SIG-M5 treated with dmso at 0.1 percent for 504 hours (cell line): ENCODE measurements around the gene RNU5B-1.

Experiments
- DNase-seq: peaks from one replicate; lab custom pipeline; 2025; ENCODE audit not compliant: unreplicated experiment; lab: John Stamatoyannopoulos, UW

Gene RNU5B-1

DNA sequence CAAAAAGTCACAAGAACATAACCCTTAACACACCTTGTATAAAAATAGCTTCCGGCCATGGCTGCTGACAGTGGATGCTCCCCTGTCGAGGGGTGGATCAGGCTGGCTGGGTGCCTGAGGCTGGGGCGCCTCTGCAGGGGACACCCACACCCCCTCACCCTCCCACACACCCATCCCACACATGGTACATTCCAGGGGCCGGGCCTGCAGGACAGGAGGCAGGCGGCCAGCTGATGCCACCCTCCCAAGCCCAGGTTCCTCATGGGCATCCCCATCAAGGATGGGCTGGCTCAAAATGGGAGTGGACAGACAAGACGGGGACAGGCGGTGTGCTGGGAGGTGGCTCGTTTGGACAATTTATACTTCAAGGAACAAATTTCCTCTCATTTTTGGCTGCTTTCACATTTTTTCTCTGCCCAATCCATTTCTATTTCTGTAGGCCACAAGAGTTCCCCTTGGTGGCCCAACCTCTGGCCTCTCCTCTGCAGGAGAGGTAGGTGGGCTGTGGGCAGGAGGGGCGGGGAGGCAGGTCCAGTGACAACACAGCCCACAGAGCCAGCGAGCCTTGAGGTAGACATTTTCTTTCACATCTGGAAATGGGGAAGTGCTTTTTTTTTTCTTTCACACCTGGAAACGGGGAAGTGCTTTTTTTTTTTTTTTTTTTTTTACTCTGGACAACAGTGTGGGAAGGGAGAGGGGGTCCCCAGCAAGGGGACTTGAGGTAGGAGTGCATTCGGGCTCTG is 23.3 kb downstream of the RNU5B-1 start:
- no peak for DNase-seq

DNA sequence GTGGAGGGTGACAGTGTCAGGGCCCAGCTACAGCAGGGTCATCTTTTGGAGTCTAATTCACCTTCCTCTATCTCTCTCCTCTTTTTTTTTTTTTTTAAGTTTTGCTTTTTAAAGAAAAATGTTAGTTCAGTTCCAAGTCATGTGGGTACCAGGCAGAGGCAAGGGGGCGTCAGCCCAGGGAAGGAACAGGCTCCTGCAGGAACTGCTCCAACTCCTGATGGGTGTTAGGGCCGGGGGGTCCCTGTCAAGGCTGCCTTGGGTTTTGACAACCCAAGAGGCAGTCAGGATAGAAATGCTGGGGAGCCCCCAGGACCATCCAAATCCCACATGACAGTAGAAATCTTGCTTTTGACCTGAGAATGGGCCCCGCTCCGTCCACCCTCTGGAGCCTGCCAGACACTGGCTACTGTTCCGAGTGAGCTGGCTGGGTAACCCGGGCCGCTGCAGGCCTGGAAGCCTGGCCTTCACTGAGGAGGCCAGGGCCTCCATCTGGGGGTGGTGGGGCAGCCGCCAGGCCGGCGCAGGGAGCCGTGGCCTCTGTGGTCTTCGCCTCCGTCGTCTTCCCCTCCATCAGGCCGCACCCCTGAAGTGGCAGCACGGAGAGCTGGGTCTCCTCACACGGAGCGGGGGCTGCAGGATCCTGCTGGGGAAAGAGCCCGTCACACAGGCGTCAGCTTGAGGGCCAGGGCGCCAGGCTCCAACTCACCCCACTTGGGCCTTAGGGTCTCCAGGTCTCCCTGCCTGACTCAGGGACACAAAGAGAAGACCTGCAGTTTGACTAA is 24.2 kb downstream of the RNU5B-1 start:
- DNase-seq = no peak

GRCh38 chr15:65329288-65329983 is 25.0 kb downstream of the RNU5B-1 start:
- DNase-seq = no peak

DNA sequence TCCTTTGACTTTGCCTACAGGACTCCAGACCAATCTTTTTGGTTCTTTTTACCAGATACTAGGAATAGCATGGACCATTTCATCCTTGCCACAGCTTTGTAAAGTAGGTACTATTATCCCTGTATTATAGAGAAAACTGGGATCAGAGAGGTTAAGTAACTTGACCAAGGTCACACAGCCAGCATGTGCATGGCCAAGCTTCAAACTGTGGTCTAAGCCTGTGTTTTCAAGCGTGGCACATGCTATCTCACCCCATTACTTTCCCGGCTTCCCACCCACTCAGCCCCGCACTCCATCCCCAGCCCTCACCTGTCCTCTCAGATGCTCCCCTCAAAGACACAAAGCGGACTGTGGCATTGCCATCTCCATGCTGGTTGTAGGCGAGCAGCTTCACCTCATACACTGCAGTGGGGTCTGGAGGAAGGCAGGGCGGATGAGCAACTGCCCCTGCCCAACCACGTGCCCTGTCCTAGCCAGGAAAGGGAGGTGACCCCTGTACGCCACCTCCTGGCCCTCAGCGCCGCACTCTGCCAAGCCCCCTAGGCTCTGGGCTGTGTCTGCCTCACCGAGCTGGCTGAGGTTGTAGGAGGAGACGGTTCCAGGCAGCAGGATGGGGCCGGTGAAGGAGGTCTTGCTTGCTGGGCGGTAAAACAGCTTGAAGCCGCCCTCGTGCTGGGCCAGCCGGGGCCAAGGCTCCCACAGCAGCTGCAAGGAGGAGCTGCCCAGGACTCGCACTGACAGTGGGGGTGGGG is 25.7 kb downstream of the RNU5B-1 start:
- DNase-seq = no peak

DNA sequence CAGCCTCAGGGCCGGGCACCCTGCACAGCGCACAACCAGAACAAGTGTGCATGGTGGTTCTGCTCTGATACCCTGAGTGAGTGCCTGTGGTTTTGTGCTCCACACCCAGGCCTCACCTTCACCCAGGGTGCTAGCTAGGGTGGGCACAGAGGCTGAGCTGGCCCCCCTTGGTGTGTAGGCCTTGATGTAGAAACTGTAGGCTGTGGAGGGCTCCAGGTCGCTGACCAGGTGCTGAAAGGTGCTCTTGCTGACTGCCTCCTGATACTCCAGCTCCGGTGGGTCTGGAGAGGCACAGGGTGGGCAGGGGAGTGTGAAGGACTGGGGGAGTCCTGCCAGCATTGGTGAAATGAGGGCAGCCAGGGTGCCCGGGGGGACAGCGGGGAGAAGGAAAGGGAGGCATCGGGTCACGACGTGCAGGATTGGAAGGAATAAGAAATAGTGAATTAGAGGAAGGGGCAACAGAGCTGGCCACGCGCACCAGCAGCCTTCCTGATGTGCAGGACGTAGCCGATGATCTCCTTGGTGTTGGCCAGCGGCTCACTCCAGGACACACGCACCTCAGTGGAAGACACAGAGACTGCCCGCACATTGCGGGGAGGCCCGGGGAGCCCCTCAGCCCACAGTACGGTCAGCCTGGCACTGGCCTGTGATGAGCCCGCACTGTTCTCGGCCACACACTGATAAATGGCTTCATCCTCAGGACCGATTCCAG is 26.6 kb downstream of the RNU5B-1 start:
- no peak for DNase-seq

GRCh38 chr15:65331811-65332210 is 27.3 kb downstream of the RNU5B-1 start:
- DNase-seq = no peak

GRCh38 chr15:65332391-65333147 is 28.1 kb downstream of the RNU5B-1 start:
- no peak for DNase-seq

- no peak for DNase-seq
Measured at GRCh38 chr15:65333148-65333820, 28.8 kb downstream of the RNU5B-1 start.

- no peak for DNase-seq
Measured at GRCh38 chr15:65333856-65334255, 29.4 kb downstream of the RNU5B-1 start.

- DNase-seq = no peak
Measured at GRCh38 chr15:65334586-65335231, 30.2 kb downstream of the RNU5B-1 start.

DNA sequence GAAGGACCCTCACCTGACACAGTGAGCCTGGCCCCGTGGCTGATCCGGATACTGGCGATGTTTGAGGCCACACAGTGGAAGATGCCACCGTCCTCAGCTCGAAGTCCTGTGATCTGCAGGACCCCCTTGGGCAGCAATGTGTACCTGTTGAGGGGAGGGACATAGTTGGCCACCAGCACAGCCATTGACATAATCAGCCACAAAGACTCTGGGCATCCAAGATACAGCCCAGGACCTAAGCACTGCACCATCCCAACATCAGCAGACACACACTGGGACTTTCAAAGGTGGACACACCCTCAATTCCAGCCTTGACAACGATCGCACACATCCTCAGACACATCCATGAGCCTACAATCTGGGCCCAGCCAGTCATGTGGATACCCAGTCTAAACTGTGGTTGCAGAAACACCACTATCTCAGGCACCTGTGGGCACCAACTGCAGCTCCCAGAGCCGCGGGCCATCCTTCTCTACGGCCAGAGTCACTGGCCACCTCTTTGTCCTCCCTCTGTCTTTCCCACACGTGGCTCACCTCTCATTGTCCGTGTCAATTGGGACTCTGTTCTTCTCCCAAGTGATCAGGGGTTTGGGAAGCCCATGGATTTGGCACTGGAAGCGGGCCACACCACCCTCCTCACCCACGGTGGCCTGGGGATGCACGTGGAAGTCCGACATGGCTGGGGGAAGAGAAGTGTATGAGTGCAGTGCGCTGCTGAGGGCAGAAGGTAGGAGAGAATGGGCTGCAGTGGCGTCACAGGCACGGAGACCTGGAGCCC is 31.0 kb downstream of the RNU5B-1 start:
- DNase-seq = no peak

GRCh38 chr15:65336493-65337435 is 32.3 kb downstream of the RNU5B-1 start:
- no peak for DNase-seq

DNA sequence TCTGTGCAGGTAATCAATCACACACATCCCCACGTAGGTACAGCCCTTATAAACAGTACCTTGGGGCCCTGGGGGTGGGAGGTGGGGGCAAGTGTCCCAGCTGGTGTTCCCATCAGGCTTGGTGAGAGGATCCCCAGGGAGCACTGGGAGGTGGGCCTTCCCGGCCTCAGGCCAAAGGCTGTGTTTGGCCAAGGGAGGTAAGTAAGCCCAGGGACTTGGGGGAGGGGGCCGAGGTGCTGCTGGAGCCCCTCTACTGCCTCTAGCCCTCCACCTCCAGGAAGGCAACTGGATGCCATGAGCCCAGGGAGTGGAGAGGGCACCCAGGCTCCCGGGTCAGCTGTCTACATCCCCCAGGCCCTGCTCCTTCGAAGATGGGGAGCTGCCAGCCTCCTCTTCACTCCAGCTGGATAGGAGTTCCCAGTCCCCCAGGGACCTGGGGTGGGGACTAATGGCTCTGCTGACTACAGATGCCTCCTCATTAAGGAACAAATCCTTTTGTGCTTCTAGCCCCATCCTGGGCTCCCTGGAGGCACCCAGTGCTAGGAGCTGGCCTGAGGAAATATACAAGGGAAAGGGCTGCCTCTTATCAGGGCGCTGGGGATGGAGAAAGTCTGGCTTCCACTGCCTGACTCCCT is 33.1 kb downstream of the RNU5B-1 start:
- DNase-seq = no peak

DNA sequence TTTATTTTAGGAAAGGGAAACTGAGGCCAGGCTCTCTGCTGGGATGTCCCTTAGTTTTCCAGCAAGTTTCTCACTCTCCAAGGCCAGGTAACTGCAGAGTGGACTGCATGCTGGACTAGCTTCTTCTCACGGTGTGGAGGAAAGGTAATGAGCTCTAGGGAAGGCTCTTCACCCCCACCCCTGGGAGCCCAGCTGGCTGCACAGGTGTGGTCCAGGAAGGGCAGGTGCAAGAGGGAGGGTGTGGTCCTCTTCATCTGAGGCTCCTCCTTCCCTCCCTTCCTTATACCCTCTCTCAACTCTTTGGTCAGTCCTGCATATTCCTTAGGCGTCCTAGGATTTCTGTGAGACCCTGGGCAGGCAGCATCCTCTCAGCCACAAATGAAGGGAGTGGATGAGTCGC is 33.9 kb downstream of the RNU5B-1 start:
- DNase-seq = no peak

GRCh38 chr15:65338823-65339222 is 34.3 kb downstream of the RNU5B-1 start:
- no peak for DNase-seq

DNA sequence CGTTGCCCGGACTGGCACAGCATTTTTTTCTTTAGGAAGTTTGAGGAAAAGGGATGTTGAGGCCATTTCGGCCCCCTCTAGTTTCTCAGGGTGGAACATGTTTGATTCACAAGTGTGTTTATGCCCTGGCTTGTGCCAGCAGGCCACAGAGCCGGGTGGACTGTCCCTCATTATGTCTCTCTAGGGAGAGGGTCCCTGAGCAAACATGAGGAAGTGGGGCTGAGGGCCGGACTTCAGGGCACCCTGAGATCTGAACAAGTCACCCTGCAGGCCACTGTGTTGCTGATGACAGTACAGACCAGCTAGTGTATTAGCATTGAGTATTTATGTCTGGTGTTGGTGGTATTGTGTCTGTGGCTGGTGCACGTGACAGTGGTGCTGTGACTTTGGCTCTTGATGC is 34.9 kb downstream of the RNU5B-1 start:
- DNase-seq = no peak
